IMR-90 (cell line): ENCODE results near the gene TSEN34. TPM values are rescaled to one million over a fixed set of nuclear protein-coding genes. Genes with fewer than 3 reads are reported as not detected.
A peak's percentile ranks its signal among the peaks of the same experiment; 100 is the strongest.

Experiments
- ATAC-seq: fragments of 200-7000 bp; cut with Tn5 transposase; 2 replicates; pipeline ENCODE4 v1.9.1; 2020; ENCODE audit warnings: low read depth, mild to moderate bottlenecking, moderate library complexity
- BruUV-seq: library from RNA; stranded (reverse); fragments of 400-500 nt; replicated peaks from 2 replicates; lab custom pipeline; 2021; lab: Mats Ljungman, UMichigan
- CTCF ChIA-PET: fragments of 300-600 bp; formaldehyde crosslinking; extraction: SDS; loops from one replicate; lab custom pipeline; 2021; ENCODE audit warnings: antibody characterized with exemption; lab: Yijun Ruan, JAX
- POLR2A ChIA-PET: fragments of 300-600 bp; sonication (Branson Sonifier 250); formaldehyde crosslinking; loops from one replicate; lab custom pipeline; 2022; ENCODE audit warnings: antibody characterized with exemption; ENCODE audit not compliant: unreplicated experiment; lab: Charles Lee
- DNase-seq: peaks from one replicate; pipeline ENCODE4 v3.0.0; 2013
- H2AFZ ChIP-seq: replicated peaks from 2 replicates; pipeline ENCODE3; 2013; ENCODE audit warnings: low read length, mild to moderate bottlenecking; ENCODE audit not compliant: poor library complexity
- H2AK5ac ChIP-seq: 2 replicates; pipeline ENCODE4 v1.6.1; 2013; ENCODE audit warnings: low read depth, low read length, inconsistent platforms
- H2AK9ac ChIP-seq: replicated peaks from 2 replicates; pipeline ENCODE3; 2013; ENCODE audit warnings: mild to moderate bottlenecking, low read depth, low read length, moderate library complexity; ENCODE audit not compliant: poor library complexity
- H2BK120ac ChIP-seq: 2 replicates; pipeline ENCODE4 v1.6.1; 2013; ENCODE audit warnings: low read depth, low read length, inconsistent platforms
- H2BK15ac ChIP-seq: 3 replicates; pipeline ENCODE4 v1.6.1; 2013; ENCODE audit warnings: low read depth, low read length, inconsistent platforms
- H2BK20ac ChIP-seq: 2 replicates; pipeline ENCODE4 v1.6.1; 2013; ENCODE audit warnings: low read depth, mild to moderate bottlenecking, inconsistent platforms, low read length, moderate library complexity
- H2BK5ac ChIP-seq: 2 replicates; pipeline ENCODE4 v1.6.1; 2013; ENCODE audit warnings: mild to moderate bottlenecking, low read depth, low read length, inconsistent platforms; ENCODE audit not compliant: poor library complexity, severe bottlenecking
- H3K14ac ChIP-seq: replicated peaks from 2 replicates; pipeline ENCODE4 v1.6.1; 2013; ENCODE audit warnings: low read depth, low read length, inconsistent platforms
- H3K18ac ChIP-seq: 2 replicates; pipeline ENCODE4 v1.6.1; 2013; ENCODE audit warnings: low read depth, low read length, control low read depth
- H3K23ac ChIP-seq: 2 replicates; pipeline ENCODE4 v1.6.1; 2013; ENCODE audit warnings: low read depth, low read length, inconsistent platforms
- H3K27ac ChIP-seq: 2 replicates; pipeline ENCODE4 v1.5.1; 2013; ENCODE audit warnings: mild to moderate bottlenecking, control low read depth, low read length; ENCODE audit not compliant: insufficient read depth
- H3K27me3 ChIP-seq: 2 replicates; pipeline ENCODE4 v1.6.1; 2013; ENCODE audit warnings: low read length; ENCODE audit not compliant: control insufficient read depth, insufficient read depth
- H3K36me3 ChIP-seq: 2 replicates; pipeline ENCODE4 v1.6.1; 2013; ENCODE audit warnings: low read length, mixed read lengths; ENCODE audit not compliant: control insufficient read depth, insufficient read depth
- H3K4ac ChIP-seq: 2 replicates; pipeline ENCODE4 v1.6.1; 2013; ENCODE audit warnings: low read depth, low read length, inconsistent platforms
- H3K4me1 ChIP-seq: 2 replicates; pipeline ENCODE4 v1.6.1; 2013; ENCODE audit warnings: low read length, mixed read lengths; ENCODE audit not compliant: control insufficient read depth, insufficient read depth
- H3K4me2 ChIP-seq: 2 replicates; pipeline ENCODE4 v1.6.1; 2013; ENCODE audit warnings: low read depth, mild to moderate bottlenecking, control low read depth, low read length, moderate library complexity
- H3K4me3 ChIP-seq: 2 replicates; pipeline ENCODE4 v1.5.1; 2013; ENCODE audit warnings: low read depth, mild to moderate bottlenecking, control low read depth, low read length, moderate library complexity; ENCODE audit not compliant: insufficient read depth
- H3K56ac ChIP-seq: 2 replicates; pipeline ENCODE4 v1.6.1; 2013; ENCODE audit warnings: low read length, inconsistent platforms; ENCODE audit not compliant: insufficient read depth; ENCODE audit errors: extremely low read depth
- H3K79me1 ChIP-seq, 2 experiments: 2 replicates each; pipeline ENCODE4 v1.6.1; 2013; ENCODE audit warnings: low read length in 2 of 2, inconsistent platforms in 1 of 2, low read depth in 1 of 2
- H3K9ac ChIP-seq: 2 replicates; pipeline ENCODE4 v1.6.1; 2013; ENCODE audit warnings: low read depth, low read length, control low read depth
- H3K9me1 ChIP-seq: 2 replicates; pipeline ENCODE4 v1.6.1; 2013; ENCODE audit warnings: low read length, inconsistent platforms; ENCODE audit not compliant: insufficient read depth
- H3K9me3 ChIP-seq: 2 replicates; pipeline ENCODE4 v1.6.1; 2013; ENCODE audit warnings: low read length; ENCODE audit not compliant: control insufficient read depth, insufficient read depth
- H4K20me1 ChIP-seq: 2 replicates; pipeline ENCODE4 v1.6.1; 2013; ENCODE audit warnings: low read length, inconsistent platforms; ENCODE audit not compliant: insufficient read depth
- H4K5ac ChIP-seq: 2 replicates; pipeline ENCODE4 v1.6.1; 2013; ENCODE audit warnings: mild to moderate bottlenecking, low read depth, low read length, control low read depth
- H4K8ac ChIP-seq, 2 experiments: 2 replicates each; pipeline ENCODE4 v1.6.1; 2013; ENCODE audit warnings: low read depth in 2 of 2, low read length in 2 of 2, control low read depth in 1 of 2, inconsistent platforms in 1 of 2
- H4K91ac ChIP-seq: 2 replicates; pipeline ENCODE4 v1.6.1; 2013; ENCODE audit warnings: low read depth, low read length, inconsistent platforms; ENCODE audit not compliant: insufficient read depth
- CEBPB ChIP-seq: IDR thresholded peaks from 2 replicates; pipeline ENCODE4 v1.6.1; 2012; ENCODE audit warnings: low read depth, low read length, improper control_type of control experiment
- FOS ChIP-seq: fragments of 150-350 bp; IDR thresholded peaks from 2 replicates; pipeline ENCODE4 v1.6.1; 2016; ENCODE audit warnings: low read depth, low read length
- MXI1 ChIP-seq: IDR thresholded peaks from 2 replicates; pipeline ENCODE4 v1.6.1; 2012; ENCODE audit warnings: low read depth, mild to moderate bottlenecking, low read length, moderate library complexity, borderline replicate concordance
- POLR2A ChIP-seq: IDR thresholded peaks from 2 replicates; pipeline ENCODE4 v1.6.1; 2012; ENCODE audit warnings: mild to moderate bottlenecking, low read depth, low read length
- WGBS, 2 experiments: methylation state at CpG; one replicate each; pipeline versions ENCODE4 v1.1.5 to v1.1.7; 2013; ENCODE audit warnings: missing lambda C conversion rate in 2 of 2; ENCODE audit not compliant: insufficient read length in 1 of 2; ENCODE audit errors: extremely low coverage in 2 of 2; 5-methylcytosine and 5-hydroxymethylcytosine counted together
- dilution Hi-C: fragments of 300-500 bp; cut with HindIII; formaldehyde crosslinking; loops from one replicate; pipeline ENCODE4 v1.14.3; 2018; ENCODE audit warnings: low sequenced_read_pairs; ENCODE audit not compliant: unreplicated experiment
- in situ Hi-C: fragments of 300-500 bp; cut with MboI; formaldehyde crosslinking; loops from 3 replicates; pipeline ENCODE4 v1.14.3; 2019; ENCODE audit warnings: low sequenced_read_pairs, inconsistent platforms, mixed read lengths
- intact Hi-C: fragments of 100-400 bp; cut with micrococcal nuclease; formaldehyde crosslinking; loops from 2 replicates; pipeline ENCODE4 v1.10.0; 2022
- polyA plus RNA-seq, 3 experiments: library from polyadenylated mRNA; depleted of rRNA; stranded (reverse); fragments of >200 nt; gene quantifications; 2 replicates each; pipeline ENCODE4 v1.2.3, GENCODE V29; 2012; ENCODE audit warnings: low replicate concordance in 1 of 3
- total RNA-seq: library from RNA; depleted of rRNA; stranded (reverse); fragments of >200 nt; gene quantifications from 2 replicates; pipeline ENCODE4 v1.2.3, GENCODE V29; 2012
- TF ChIP-seq, protein P1 (sequence below): fragments of 150-350 bp; IDR thresholded peaks from 2 replicates; pipeline ENCODE4 v1.6.1; 2017; ENCODE audit warnings: mild to moderate bottlenecking, antibody characterized with exemption, low read length, low read depth
- TF ChIP-seq, protein P2 (sequence below): fragments of 150-350 bp; IDR thresholded peaks from 2 replicates; pipeline ENCODE4 v1.6.1; 2016; ENCODE audit warnings: low read depth, mild to moderate bottlenecking, low read length, moderate library complexity, borderline replicate concordance

Gene TSEN34
- total and polyA plus RNA-seq, 2 of the 4 experiments (the other 2 are of a cell fraction), result 32.1 to 69.4 TPM

- H3K4me2 ChIP-seq, result no peak overlapping the region; the same call in 1 of the 2 replicates
- DNase-seq, result peak; percentile 78
- peaks cover 27% of the 10 kb centered on the region for H3K9me1 ChIP-seq
- H4K91ac ChIP-seq, result no peak overlapping the region
- H2AFZ ChIP-seq, result no peak overlapping the region
- H3K4ac ChIP-seq, result no peak overlapping the region
- ChIA-PET CTCF (no interaction called here), POLR2A (interaction anchor here (1.5 kb wide), 1 partner anchor 18 kb away, joined by 6 read pairs; the partner anchor contains the start of gene MBOAT7)
- H3K4me1 ChIP-seq, result peaks cover 31% of the 10 kb centered on the region
- H3K27ac ChIP-seq, result peak overlapping the region; percentile 48; the same call in 1 of the 2 replicates
- H3K4me3 ChIP-seq, result no peak overlapping the region
- H3K18ac ChIP-seq, result no peak overlapping the region; the same call in 1 of the 2 replicates
- intact Hi-C loops, result no loop called here
- WGBS, 2 experiments, result 72% methylated on average over 8 of the region's 18 CpGs; no CpG with 5 or more reads in 1 of the 2 experiments
- H3K27me3 ChIP-seq, result no peaks in the 10 kb centered on the region
- no peak overlapping the region for H4K5ac ChIP-seq
- H4K20me1 ChIP-seq, result peaks cover 81% of the 10 kb centered on the region
- in situ Hi-C loops, result loop anchor here (10.0 kb wide), 1 partner anchor 247 kb away; no protein-coding TSS in a partner anchor
- H2AK5ac ChIP-seq, result no peak overlapping the region
- no peak overlapping the region for H3K9ac ChIP-seq
- TF ChIP-seq, protein P1, sequence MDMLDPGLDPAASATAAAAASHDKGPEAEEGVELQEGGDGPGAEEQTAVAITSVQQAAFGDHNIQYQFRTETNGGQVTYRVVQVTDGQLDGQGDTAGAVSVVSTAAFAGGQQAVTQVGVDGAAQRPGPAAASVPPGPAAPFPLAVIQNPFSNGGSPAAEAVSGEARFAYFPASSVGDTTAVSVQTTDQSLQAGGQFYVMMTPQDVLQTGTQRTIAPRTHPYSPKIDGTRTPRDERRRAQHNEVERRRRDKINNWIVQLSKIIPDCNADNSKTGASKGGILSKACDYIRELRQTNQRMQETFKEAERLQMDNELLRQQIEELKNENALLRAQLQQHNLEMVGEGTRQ, result 0 out of 2 replicates have a peak, but pooled peaks have one; percentile 9
- TF ChIP-seq POLR2A (peak; percentile 17; the same call in 1 of the 2 replicates), CEBPB (peak; percentile 88), MXI1 (0 out of 2 replicates have a peak, but pooled peaks have one; percentile 21), FOS (no peak)
- TF ChIP-seq, protein P2, sequence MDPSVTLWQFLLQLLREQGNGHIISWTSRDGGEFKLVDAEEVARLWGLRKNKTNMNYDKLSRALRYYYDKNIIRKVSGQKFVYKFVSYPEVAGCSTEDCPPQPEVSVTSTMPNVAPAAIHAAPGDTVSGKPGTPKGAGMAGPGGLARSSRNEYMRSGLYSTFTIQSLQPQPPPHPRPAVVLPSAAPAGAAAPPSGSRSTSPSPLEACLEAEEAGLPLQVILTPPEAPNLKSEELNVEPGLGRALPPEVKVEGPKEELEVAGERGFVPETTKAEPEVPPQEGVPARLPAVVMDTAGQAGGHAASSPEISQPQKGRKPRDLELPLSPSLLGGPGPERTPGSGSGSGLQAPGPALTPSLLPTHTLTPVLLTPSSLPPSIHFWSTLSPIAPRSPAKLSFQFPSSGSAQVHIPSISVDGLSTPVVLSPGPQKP, result no peak
- H3K23ac ChIP-seq, result peak overlapping the region; percentile 51; the same call in 1 of the 2 replicates
- H2BK15ac ChIP-seq, result no peak overlapping the region
- no TSS peak for BruUV-seq
- peaks cover 44% of the 10 kb centered on the region for H3K36me3 ChIP-seq
- H3K14ac ChIP-seq, result no peak overlapping the region
- peaks cover 6 to 70% of the 10 kb centered on the region in 2 experiments for H3K79me1 ChIP-seq
- peak; percentile 1; the same call in 1 of the 2 replicates for ATAC-seq
- H3K9me3 ChIP-seq, result no peaks in the 10 kb centered on the region
- H3K56ac ChIP-seq, result no peak overlapping the region
- H2AK9ac ChIP-seq, result no peak overlapping the region
- peak overlapping the region; percentile 12 for H2BK5ac ChIP-seq
- no peak overlapping the region for H4K8ac ChIP-seq
- no peak overlapping the region for H2BK120ac ChIP-seq
- dilution Hi-C loops, result no loop called here
- H2BK20ac ChIP-seq, result no peak overlapping the region
These were observed 17.1 kb downstream of the TSEN34 start for GRCh38 chr19:54207983-54208783.
